Heart right ventricle (tissue), 16 donors: Measurements from ENCODE around the gene RAB10. TPM values are rescaled to one million over a fixed set of nuclear protein-coding genes. Genes with fewer than 3 reads are reported as not detected.
A peak's percentile ranks its signal among the peaks of the same experiment; 100 is the strongest.
"Not testable (repeated sequence)": the region's sequence is repeated elsewhere in the genome, so short reads cannot be mapped to it uniquely, and the experiment has no call there.

Source experiments
- ATAC-seq, 8 donors: fragments of 200-7000 bp; cut with Tn5 transposase; one replicate each; pipeline ENCODE4 v1.9.1; 2020; ENCODE audit warnings: mild to moderate bottlenecking in 8 of 8, moderate library complexity in 8 of 8, moderate number of reproducible peaks in 1 of 8
- DNase-seq, 2 donors: peaks; one replicate each; pipeline ENCODE4 v3.0.0-alpha.2; 2020
- H3K27ac ChIP-seq, 10 donors: fragments of 200-600 bp; sonication (generic) in 2 of 10; one replicate each; pipeline versions ENCODE4 v1.5.0 to v1.8.0; 2020 to 2022; ENCODE audit warnings: mild to moderate bottlenecking in 3 of 10
- H3K27me3 ChIP-seq, 7 donors: fragments of 200-600 bp; one replicate each; pipeline ENCODE4 v1.8.0; 2021 to 2022; ENCODE audit warnings: mild to moderate bottlenecking in 2 of 7
- H3K36me3 ChIP-seq, 9 donors: fragments of 200-600 bp; sonication (generic) in 1 of 9; one replicate each; pipeline versions ENCODE4 v1.5.0 to v1.8.0; 2020 to 2022; ENCODE audit warnings: mild to moderate bottlenecking in 2 of 9
- H3K4me1 ChIP-seq, 9 donors: fragments of 200-600 bp; sonication (generic) in 1 of 9; one replicate each; pipeline versions ENCODE4 v1.5.0 to v1.8.0; 2020 to 2022; ENCODE audit warnings: mild to moderate bottlenecking in 4 of 9
- H3K4me3 ChIP-seq, 10 donors: fragments of 200-600 bp; sonication (generic) in 2 of 10; one replicate each; pipeline versions ENCODE4 v1.5.0 to v1.8.0; 2020 to 2022; ENCODE audit warnings: mild to moderate bottlenecking in 7 of 10, moderate library complexity in 2 of 10
- H3K9me3 ChIP-seq, 11 donors: fragments of 200-600 bp in 10 of 11; sonication (generic) in 2 of 11; one replicate each; pipeline versions ENCODE4 v1.5.0 to v1.8.0; 2013 to 2022; ENCODE audit warnings: mild to moderate bottlenecking in 2 of 11, control low read depth in 1 of 11, moderate library complexity in 1 of 11
- WGBS, 2 donors: extraction: QIAGEN DNeasy Blood & Tissue Kit; methylation state at CpG; one replicate each; pipeline ENCODE4 v1.1.7; 2013; ENCODE audit warnings: inconsistent platforms in 1 of 2; 5-methylcytosine and 5-hydroxymethylcytosine counted together
- intact Hi-C, 10 donors: fragments of 100-400 bp; cut with DNase I; formaldehyde crosslinking; loops; one replicate each; pipeline versions ENCODE4 v1.11.1 to v1.14.2; 2022
- polyA plus RNA-seq, 2 donors: library from polyadenylated mRNA; stranded (reverse); fragments of 200-250 nt; gene quantifications; one replicate each; pipeline ENCODE4 v1.2.3, GENCODE V29; 2013
- total RNA-seq, 10 donors: library from RNA; stranded (reverse); fragmentation: NEBNext Ultra II Directional in 3 of 10; extraction: Animal tissue kit (Norgen Biotek cat#: 25700) in 3 of 10; gene quantifications; one replicate each; pipeline versions ENCODE4 v1.2.1 to v1.2.4, GENCODE V29; 2021 to 2023
- TF ChIP-seq, protein P1 (sequence below), 9 donors: fragments of 200-600 bp; sonication (generic) in 2 of 9; IDR thresholded peaks; one replicate each; pipeline versions ENCODE4 v1.5.0 to v1.8.0; 2021 to 2022; ENCODE audit warnings: antibody characterized with exemption in 9 of 9, mild to moderate bottlenecking in 5 of 9, moderate library complexity in 1 of 9
- donor health status: Arrhythmogenic right ventricular cardiomyopathy.
- donor health status: ischemic (EF 13 %, LVEDD 7.1; RV severe dilation, severe dysfunction).
- donor health status: healthy with polysubstance abuse.
- donor health status: DM: no; HTN: yes; CAD: no.
- donor health status: DM: no; HTN: no; CAD: no.
- donor health status: ischemic (EF 25% LVEDD 6.9; RV normal size, moderate dysfunction).
- donor health status: ischemic (EF 25% LVEDD 5.7; RV mildly dilated, moderate dysfunction).
- donor health status: healthy.
- donor health status: DM: yes; HTN: yes; CAD: no.
- donor health status: Ischemic cardiomyopathy.
- donor health status: ischemic (EF 35%, LVEDD 5.7; RV mildly dilated, moderate dysfunction).
- donor health status: nonischemic (EF 11% LVEDD 7.7; RV severe dilation, severe dysfunction).
- donor health status: DM: yes; HTN: yes; CAD: no.
- donor health status: PGD.
- donor health status: ischemic (EF 29% LVEDD 5.4; RV normal size, mild dysfunction).
- donor health status: nonischemic (EF 23%, LVEDD 6.1; RV moderate dilation, normal function).

RAB10 gene
- total and polyA plus RNA-seq, 12 donors: 32.2 to 110 (median 94.2) TPM

- H3K36me3 ChIP-seq: no peaks in the 10 kb centered on the region
- H3K4me3 ChIP-seq: no peak overlapping the region
- H3K9me3 ChIP-seq: no peaks in the 10 kb centered on the region
- TF ChIP-seq, protein P1, sequence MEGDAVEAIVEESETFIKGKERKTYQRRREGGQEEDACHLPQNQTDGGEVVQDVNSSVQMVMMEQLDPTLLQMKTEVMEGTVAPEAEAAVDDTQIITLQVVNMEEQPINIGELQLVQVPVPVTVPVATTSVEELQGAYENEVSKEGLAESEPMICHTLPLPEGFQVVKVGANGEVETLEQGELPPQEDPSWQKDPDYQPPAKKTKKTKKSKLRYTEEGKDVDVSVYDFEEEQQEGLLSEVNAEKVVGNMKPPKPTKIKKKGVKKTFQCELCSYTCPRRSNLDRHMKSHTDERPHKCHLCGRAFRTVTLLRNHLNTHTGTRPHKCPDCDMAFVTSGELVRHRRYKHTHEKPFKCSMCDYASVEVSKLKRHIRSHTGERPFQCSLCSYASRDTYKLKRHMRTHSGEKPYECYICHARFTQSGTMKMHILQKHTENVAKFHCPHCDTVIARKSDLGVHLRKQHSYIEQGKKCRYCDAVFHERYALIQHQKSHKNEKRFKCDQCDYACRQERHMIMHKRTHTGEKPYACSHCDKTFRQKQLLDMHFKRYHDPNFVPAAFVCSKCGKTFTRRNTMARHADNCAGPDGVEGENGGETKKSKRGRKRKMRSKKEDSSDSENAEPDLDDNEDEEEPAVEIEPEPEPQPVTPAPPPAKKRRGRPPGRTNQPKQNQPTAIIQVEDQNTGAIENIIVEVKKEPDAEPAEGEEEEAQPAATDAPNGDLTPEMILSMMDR (IDR thresholded peaks at IDR 0.05): no peak
- ATAC-seq (peak in 1 of 8 donors; percentile 34), DNase-seq (no peak)
- WGBS, 2 donors: 89% methylated on average over 8 of the region's 8 CpGs
- intact Hi-C loops: no loop called here
- peaks cover 0 to 8% (median 0%) of the 10 kb centered on the region in 9 donors for H3K4me1 ChIP-seq
- no peaks in the 10 kb centered on the region for H3K27me3 ChIP-seq
- H3K27ac ChIP-seq: peak overlapping the region in 8 of 10 donors; percentile 5 to 74 (median 52)
These were observed 130.8 kb downstream of the RAB10 start for GRCh38 chr2:26164641-26165211.

DNA sequence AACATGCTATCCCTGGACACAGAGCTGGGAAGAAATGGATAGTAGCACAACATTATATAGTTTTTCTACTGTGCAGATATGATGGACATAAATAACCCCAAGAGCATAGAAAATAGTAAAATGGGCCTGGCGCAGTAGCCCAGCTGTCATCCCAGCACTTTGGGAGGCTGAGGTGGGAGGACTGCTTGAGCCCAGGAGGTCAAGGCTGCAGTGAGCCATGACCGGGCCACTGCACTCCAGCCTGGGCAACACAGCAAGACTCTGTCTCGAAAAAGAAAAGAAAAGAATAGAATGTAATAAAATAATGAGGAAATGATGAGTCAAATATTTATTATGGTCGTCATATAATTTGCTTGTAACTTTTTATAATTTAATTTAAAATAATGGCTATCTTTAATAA is 131.5 kb downstream of the RAB10 start:
- DNase-seq (no peak), ATAC-seq (no peak)
- no peak overlapping the region for H3K4me3 ChIP-seq
- TF ChIP-seq, protein P1 (IDR thresholded peaks at IDR 0.05): no peak
- peaks cover 0 to 8% (median 0%) of the 10 kb centered on the region in 9 donors for H3K4me1 ChIP-seq
- no peaks in the 10 kb centered on the region for H3K36me3 ChIP-seq
- WGBS, 2 donors: 90 to 96% methylated on average over 4 of the region's 4 CpGs
- no peaks in the 10 kb centered on the region for H3K9me3 ChIP-seq
- H3K27ac ChIP-seq: no peak overlapping the region
- peaks cover 0 to under 1% (median 0%) of the 10 kb centered on the region in 7 donors for H3K27me3 ChIP-seq
- intact Hi-C loops: no loop called here

- H3K9me3 ChIP-seq, H3K4me3 ChIP-seq, H3K27ac ChIP-seq, intact Hi-C loops, H3K4me1 ChIP-seq, H3K36me3 ChIP-seq, ATAC-seq, DNase-seq: not testable (repeated sequence)
- WGBS, 2 donors: 91 to 95% methylated on average over 6 of the region's 6 CpGs
- H3K27me3 ChIP-seq: peaks cover 0 to 12% (median 2%) of the 10 kb centered on the region in 7 donors
These were observed 132.7 kb downstream of the RAB10 start for GRCh38 chr2:26166541-26166940.

DNA sequence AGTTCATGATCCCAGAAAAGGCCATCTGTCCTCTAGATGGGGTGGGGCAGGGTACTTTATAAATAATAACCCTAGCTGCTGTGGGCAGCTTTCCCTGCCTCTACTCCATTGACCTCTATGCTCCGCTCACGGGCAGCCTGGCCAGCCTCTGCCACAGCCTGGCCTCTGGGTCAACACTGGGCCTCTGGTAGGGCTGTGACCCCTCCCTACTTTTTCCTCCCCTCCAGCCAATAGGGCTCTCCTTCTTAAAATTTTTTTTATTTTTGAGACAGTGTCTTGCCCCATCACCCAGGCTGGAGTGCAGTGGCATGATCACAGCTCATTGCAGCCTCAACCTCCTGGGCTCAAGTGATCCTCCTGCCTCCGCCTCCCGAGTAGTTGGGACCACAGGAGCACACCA is 134.9 kb downstream of the RAB10 start:
- TF ChIP-seq, protein P1 (IDR thresholded peaks at IDR 0.05): no peak
- WGBS, 2 donors: 92 to 94% methylated on average over 4 of the region's 4 CpGs
- no peak overlapping the region for H3K27ac ChIP-seq
- intact Hi-C loops: no loop called here
- DNase-seq: no peak
- no peaks in the 10 kb centered on the region for H3K36me3 ChIP-seq
- peaks cover 7 to 31% (median 20%) of the 10 kb centered on the region in 7 donors for H3K27me3 ChIP-seq
- H3K4me1 ChIP-seq: peaks cover 0 to 16% (median 11%) of the 10 kb centered on the region in 9 donors
- no peaks in the 10 kb centered on the region for H3K9me3 ChIP-seq
- no peak overlapping the region for H3K4me3 ChIP-seq
- no peak for ATAC-seq

DNA sequence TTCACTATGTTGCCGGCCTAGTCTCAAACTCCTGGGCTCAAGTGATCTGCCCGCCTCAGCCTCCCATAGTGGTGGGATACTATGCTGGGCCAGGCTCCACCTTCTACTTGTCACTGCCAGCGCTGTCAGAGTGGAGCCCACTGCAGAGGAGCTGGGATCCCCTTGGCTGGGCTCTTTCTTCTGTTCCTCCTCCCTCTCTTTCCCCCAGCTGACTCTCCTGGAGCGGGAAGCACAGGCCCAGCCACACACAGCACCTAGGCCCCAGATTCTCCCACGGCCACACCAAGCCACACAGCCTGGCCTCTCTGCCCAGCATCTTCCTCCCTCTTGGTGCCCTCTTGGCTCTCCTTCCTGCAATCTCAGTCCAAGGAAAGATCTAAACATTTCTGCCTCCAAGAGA is 135.3 kb downstream of the RAB10 start:
- Histone ChIP-seq H3K27ac (no peak overlapping the region), H3K36me3 (no peaks in the 10 kb centered on the region), H3K4me1 (peaks cover 0 to 16% (median 12%) of the 10 kb centered on the region in 9 donors), H3K27me3 (peaks cover 11 to 35% (median 24%) of the 10 kb centered on the region in 7 donors), H3K9me3 (no peaks in the 10 kb centered on the region), H3K4me3 (no peak overlapping the region)
- TF ChIP-seq, protein P1 (IDR thresholded peaks at IDR 0.05): no peak
- DNase-seq (no peak), ATAC-seq (no peak)
- WGBS, 2 donors: 94 to 95% methylated on average over 5 of the region's 5 CpGs
- intact Hi-C loops: no loop called here
